ENCODE results near the gene RRP15. TPM values are rescaled to one million over a fixed set of nuclear protein-coding genes. Genes with fewer than 3 reads are reported as not detected.
A peak's percentile ranks its signal among the peaks of the same experiment; 100 is the strongest.

Gene RRP15
- total RNA-seq, 1 experiment from 2014 or later = 25.6 TPM

- H3K9me2 ChIP-seq (replicated peaks; ENCODE audit: low read length) = no peaks in the 10 kb centered on the region
- H3K4me3 ChIP-seq (ENCODE audit: low read length) = peak overlapping the region; percentile 78
- CTCF ChIA-PET = interaction anchor here (0.6 to 1.2 kb wide), 2 partner anchors 198 to 827 kb away, joined by 5 to 6 read pairs; no protein-coding TSS in a partner anchor
- peaks cover 47% of the 10 kb centered on the region for H4K20me1 ChIP-seq (ENCODE audit: low read length)
- peaks cover 51% of the 10 kb centered on the region for H3K4me1 ChIP-seq (ENCODE audit: insufficient read depth, low read length)
- POLR2A ChIA-PET (ENCODE audit: unreplicated experiment) = interaction anchor here (0.6 kb wide), 4 partner anchors 35 to 1262 kb away, joined by 3 to 26 read pairs (median 5); no protein-coding TSS in a partner anchor
- H3K27me3 ChIP-seq (ENCODE audit: low read length) = no peaks in the 10 kb centered on the region
- peak overlapping the region; percentile 89 for H3K4me2 ChIP-seq (ENCODE audit: low read length)
- peaks cover 100% of the 10 kb centered on the region for H3K79me2 ChIP-seq (ENCODE audit: low read length)
- TSS peak; percentile 49 for BruUV-seq (replicated peaks)
- intact Hi-C loops (cut with micrococcal nuclease) = loop anchor here (1.0 to 10.0 kb wide), 9 partner anchors 29 to 969 kb away; no protein-coding TSS in a partner anchor
- peaks cover 4% of the 10 kb centered on the region for H3F3A ChIP-seq (ENCODE audit: low read length, unreplicated experiment)
- H2AFZ ChIP-seq (ENCODE audit: low read length) = peak overlapping the region; percentile 42
- H3K9ac ChIP-seq (ENCODE audit: low read length) = peak overlapping the region; percentile 94
- H3K36me3 ChIP-seq (ENCODE audit: low read depth, low read length) = peaks cover 22% of the 10 kb centered on the region
- ATAC-seq (peak; percentile 16), DNase-seq (peak; percentile 97)
- no peaks in the 10 kb centered on the region for H3K9me3 ChIP-seq (ENCODE audit: low read length)
- TF ChIP-seq EZH2 (IDR thresholded peaks at IDR 0.05; ENCODE audit: low read length, unreplicated experiment) = no peak
- no peak for TF ChIP-seq CTCF (conservative IDR thresholded peaks at IDR 0.05; ENCODE audit: low read depth, low read length)
- TF ChIP-seq EZH2phosphoT487 (IDR thresholded peaks at IDR 0.05; ENCODE audit: borderline replicate concordance, low read length) = no peak
- peak overlapping the region; percentile 84 for H3K27ac ChIP-seq (ENCODE audit: low read length)
These were observed 62.9 kb downstream of the RRP15 start for GRCh38 chr1:218347723-218348627.

GRCh38 chr1:218348628-218349071 is 63.6 kb downstream of the RRP15 start:
- Histone ChIP-seq H3K9ac (ENCODE audit: low read length) (peak overlapping the region; percentile 94), H3F3A (ENCODE audit: low read length, unreplicated experiment) (peaks cover 4% of the 10 kb centered on the region), H3K4me1 (ENCODE audit: insufficient read depth, low read length) (peaks cover 55% of the 10 kb centered on the region), H2AFZ (ENCODE audit: low read length) (no peak overlapping the region), H3K9me2 (replicated peaks; ENCODE audit: low read length) (no peaks in the 10 kb centered on the region), H3K4me2 (ENCODE audit: low read length) (peak overlapping the region; percentile 89), H3K36me3 (ENCODE audit: low read depth, low read length) (peaks cover 27% of the 10 kb centered on the region), H3K27me3 (ENCODE audit: low read length) (no peaks in the 10 kb centered on the region), H3K4me3 (ENCODE audit: low read length) (peak overlapping the region; percentile 78), H3K27ac (ENCODE audit: low read length) (peak overlapping the region; percentile 84), H3K9me3 (ENCODE audit: low read length) (no peaks in the 10 kb centered on the region), H3K79me2 (ENCODE audit: low read length) (peaks cover 100% of the 10 kb centered on the region), H4K20me1 (ENCODE audit: low read length) (peaks cover 54% of the 10 kb centered on the region)
- intact Hi-C loops (cut with micrococcal nuclease) = loop anchor here (1.0 to 10.0 kb wide), 7 partner anchors 148 to 969 kb away; no protein-coding TSS in a partner anchor
- ChIA-PET CTCF (interaction anchor here (0.6 to 1.2 kb wide), 4 partner anchors 53 to 718 kb away, joined by 3 to 7 read pairs (median 4); no protein-coding TSS in a partner anchor), POLR2A (ENCODE audit: unreplicated experiment) (no interaction called here)
- TF ChIP-seq EZH2phosphoT487 (IDR thresholded peaks at IDR 0.05; ENCODE audit: borderline replicate concordance, low read length) (no peak), EZH2 (IDR thresholded peaks at IDR 0.05; ENCODE audit: low read length, unreplicated experiment) (no peak), CTCF (conservative IDR thresholded peaks at IDR 0.05; ENCODE audit: low read depth, low read length) (no peak)
- no TSS peak for BruUV-seq (replicated peaks)
- DNase-seq (peak; percentile 52), ATAC-seq (no peak)

Data from PC-3 (cell line).